HG03175 (cell line): ENCODE data around the gene CFP.

Source experiments
- ATAC-seq: cut with Tn5 transposase; IDR thresholded peaks from one replicate; pipeline ENCODE4 v1.9.1; 2021; ENCODE audit warnings: mild to moderate bottlenecking, moderate library complexity; ENCODE audit not compliant: unreplicated experiment

CFP gene

GRCh38 chrX:47576021-47576898 lies 53.5 kb downstream of the CFP start:
- ATAC-seq, result no peak

- ATAC-seq, result no peak
Observed at GRCh38 chrX:47574547-47575301, 55.0 kb downstream of the CFP start.

- ATAC-seq, result no peak
Observed at GRCh38 chrX:47574076-47574546, 55.6 kb downstream of the CFP start.

GRCh38 chrX:47573341-47574075 lies 56.2 kb downstream of the CFP start:
- ATAC-seq, result no peak
